ENCODE data around the gene DYRK1A.

GRCh38 chr21:37571442-37571841, 204.9 kb downstream of the DYRK1A start:
- TF ChIP-seq, protein P1, sequence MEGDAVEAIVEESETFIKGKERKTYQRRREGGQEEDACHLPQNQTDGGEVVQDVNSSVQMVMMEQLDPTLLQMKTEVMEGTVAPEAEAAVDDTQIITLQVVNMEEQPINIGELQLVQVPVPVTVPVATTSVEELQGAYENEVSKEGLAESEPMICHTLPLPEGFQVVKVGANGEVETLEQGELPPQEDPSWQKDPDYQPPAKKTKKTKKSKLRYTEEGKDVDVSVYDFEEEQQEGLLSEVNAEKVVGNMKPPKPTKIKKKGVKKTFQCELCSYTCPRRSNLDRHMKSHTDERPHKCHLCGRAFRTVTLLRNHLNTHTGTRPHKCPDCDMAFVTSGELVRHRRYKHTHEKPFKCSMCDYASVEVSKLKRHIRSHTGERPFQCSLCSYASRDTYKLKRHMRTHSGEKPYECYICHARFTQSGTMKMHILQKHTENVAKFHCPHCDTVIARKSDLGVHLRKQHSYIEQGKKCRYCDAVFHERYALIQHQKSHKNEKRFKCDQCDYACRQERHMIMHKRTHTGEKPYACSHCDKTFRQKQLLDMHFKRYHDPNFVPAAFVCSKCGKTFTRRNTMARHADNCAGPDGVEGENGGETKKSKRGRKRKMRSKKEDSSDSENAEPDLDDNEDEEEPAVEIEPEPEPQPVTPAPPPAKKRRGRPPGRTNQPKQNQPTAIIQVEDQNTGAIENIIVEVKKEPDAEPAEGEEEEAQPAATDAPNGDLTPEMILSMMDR (conservative IDR thresholded peaks at IDR 0.05) = no peak
- TF ChIP-seq EZH2 (IDR thresholded peaks at IDR 0.05; ENCODE audit: low read depth) = no peak
